GM18505 (cell line): Measurements from ENCODE around the gene SPIN1.
"Not testable (repeated sequence)": the region's sequence is repeated elsewhere in the genome, so short reads cannot be mapped to it uniquely, and the experiment has no call there.

Experiments used
- ATAC-seq: cut with Tn5 transposase; IDR thresholded peaks from one replicate; pipeline ENCODE4 v1.9.1; 2021; ENCODE audit not compliant: unreplicated experiment
- POLR2A ChIP-seq: IDR thresholded peaks from 4 replicates; pipeline ENCODE4 v1.6.1; 2011; ENCODE audit warnings: borderline replicate concordance; ENCODE audit not compliant: insufficient read depth, insufficient read length; ENCODE audit errors: extremely low read depth

SPIN1 gene

GRCh38 chr9:88388203-88388885 lies at the start of gene SPIN1:
SPIN1 (plus strand) TSS chr9:88388444; CDS start chr9:88426540, 38,096 bp downstream.
- ATAC-seq = peak; percentile 84
- peak; percentile 52 for TF ChIP-seq POLR2A

- ATAC-seq = no peak
- TF ChIP-seq POLR2A = no peak
Measured at GRCh38 chr9:88339317-88339716, 48.9 kb upstream of the SPIN1 start.

- TF ChIP-seq POLR2A = no peak
- ATAC-seq = no peak
Measured at GRCh38 chr9:88342246-88342645, 46.0 kb upstream of the SPIN1 start.

- no peak for TF ChIP-seq POLR2A
- ATAC-seq = no peak
Measured at GRCh38 chr9:88344013-88344412, 44.2 kb upstream of the SPIN1 start.

- ATAC-seq = not testable (repeated sequence)
Measured at GRCh38 chr9:88350354-88350753, 37.9 kb upstream of the SPIN1 start.

GRCh38 chr9:88355166-88355565 lies 33.1 kb upstream of the SPIN1 start:
- no peak for ATAC-seq
- TF ChIP-seq POLR2A = no peak

- ATAC-seq = not testable (repeated sequence)
Measured at GRCh38 chr9:88357250-88357649, 31.0 kb upstream of the SPIN1 start.

GRCh38 chr9:88358723-88359122 lies 29.5 kb upstream of the SPIN1 start:
- TF ChIP-seq POLR2A = no peak
- no peak for ATAC-seq

GRCh38 chr9:88359974-88360373 lies 28.3 kb upstream of the SPIN1 start:
- ATAC-seq = no peak
- no peak for TF ChIP-seq POLR2A

GRCh38 chr9:88362681-88363080 lies 25.6 kb upstream of the SPIN1 start:
- no peak for ATAC-seq

GRCh38 chr9:88363661-88364060 lies 24.6 kb upstream of the SPIN1 start:
- no peak for ATAC-seq

More at GRCh38 chr9:88362681-88363080, 25.6 kb upstream of the SPIN1 start:
- TF ChIP-seq POLR2A = no peak

GRCh38 chr9:88364706-88365105 lies 23.5 kb upstream of the SPIN1 start:
- TF ChIP-seq POLR2A = no peak
- no peak for ATAC-seq

More at GRCh38 chr9:88363661-88364060, 24.6 kb upstream of the SPIN1 start:
- TF ChIP-seq POLR2A = no peak

- no peak for TF ChIP-seq POLR2A
Measured at GRCh38 chr9:88370346-88370745, 17.9 kb upstream of the SPIN1 start.

GRCh38 chr9:88372103-88372654 lies 16.1 kb upstream of the SPIN1 start:
- no peak for ATAC-seq
- no peak for TF ChIP-seq POLR2A

More at GRCh38 chr9:88370346-88370745, 17.9 kb upstream of the SPIN1 start:
- no peak for ATAC-seq
